ENCODE data around the gene KRTAP10-9. TPM values are rescaled to one million over a fixed set of nuclear protein-coding genes. Genes with fewer than 3 reads are reported as not detected.
"Not testable (repeated sequence)": the region's sequence is repeated elsewhere in the genome, so short reads cannot be mapped to it uniquely, and the experiment has no call there.

Gene KRTAP10-9
- total and polyA plus RNA-seq, 5 donors from 2014 or later: not detected

GRCh38 chr21:44654576-44655175 is 27.8 kb downstream of the KRTAP10-9 start, which contains the start of gene KRTAP12-4:
TSS of gene KRTAP12-4 (minus strand) at chr21:44654659. CDS start at chr21:44654614, 45 bp downstream.
- Mint-ChIP-seq H3K27me3 (peaks cover 12% of the 10 kb centered on the region), H3K4me3 (peak within 1 kb of the TSS in 2 of 4 donors; percentile 15 to 38), H3K9me3 (peaks cover 0 to 26% (median 5%) of the 10 kb centered on the region in 7 donors), H3K36me3 (peaks cover 8% of the 10 kb centered on the region), H3K4me1 (peaks cover 11 to 47% (median 23%) of the 10 kb centered on the region in 4 donors), H3K27ac (peak within 1 kb of the TSS; percentile 71 to 80 (median 72))
- H3K36me3 ChIP-seq (ENCODE audit: control insufficient read depth, insufficient read depth, low read length): no peaks in the 10 kb centered on the region
- DNase-seq (peak in 1 of 3 donors; percentile 17), ATAC-seq (ENCODE audit: low read depth in 2 of 2) (no peak)
- H3K9me3 ChIP-seq (ENCODE audit: control insufficient read depth in 2 of 2, low read length in 2 of 2): peaks cover 5 to 19% of the 10 kb centered on the region in 2 experiments
- H3K4me1 ChIP-seq (ENCODE audit: control insufficient read depth, insufficient read depth, low read length, poor library complexity, severe bottlenecking): peaks cover 24% of the 10 kb centered on the region
- no peak within 1 kb of the TSS for H3K27ac ChIP-seq (ENCODE audit: insufficient read depth, low read length, poor library complexity, severe bottlenecking)
- H3K4me3 ChIP-seq (ENCODE audit: low read depth, low read length): no peak within 1 kb of the TSS
- no peaks in the 10 kb centered on the region for H3K27me3 ChIP-seq (ENCODE audit: control insufficient read depth, insufficient read depth, low read length)

GRCh38 chr21:44656868-44657267 is 30.0 kb downstream of the KRTAP10-9 start:
- peaks cover 28% of the 10 kb centered on the region for H3K27me3 Mint-ChIP-seq
- H3K9me3 Mint-ChIP-seq: peaks cover 0 to 31% (median 5%) of the 10 kb centered on the region in 7 donors
- peaks cover 8% of the 10 kb centered on the region for H3K36me3 Mint-ChIP-seq
- ATAC-seq (ENCODE audit: low read depth in 2 of 2) (no peak), DNase-seq (no peak)
- Histone ChIP-seq H3K27me3 (ENCODE audit: control insufficient read depth, insufficient read depth, low read length) (peaks cover 3% of the 10 kb centered on the region), H3K4me3 (ENCODE audit: low read depth, low read length) (peak overlapping the region; percentile 66), H3K9me3 (ENCODE audit: control insufficient read depth in 2 of 2, low read length in 2 of 2) (peaks cover 5 to 19% of the 10 kb centered on the region in 2 experiments), H3K27ac (ENCODE audit: insufficient read depth, low read length, poor library complexity, severe bottlenecking) (no peak overlapping the region), H3K36me3 (ENCODE audit: control insufficient read depth, insufficient read depth, low read length) (no peaks in the 10 kb centered on the region), H3K4me1 (ENCODE audit: control insufficient read depth, insufficient read depth, low read length, poor library complexity, severe bottlenecking) (peaks cover 24% of the 10 kb centered on the region)
- peak overlapping the region; percentile 64 to 86 (median 79) for H3K4me3 Mint-ChIP-seq
- H3K27ac Mint-ChIP-seq: peak overlapping the region; percentile 80 to 95 (median 87)
- peaks cover 11 to 47% (median 25%) of the 10 kb centered on the region in 4 donors for H3K4me1 Mint-ChIP-seq

- Mint-ChIP-seq H3K27me3 (peaks cover 32% of the 10 kb centered on the region), H3K4me3 (peak within 1 kb of the TSS; percentile 64 to 86 (median 79)), H3K4me1 (peaks cover 11 to 47% (median 25%) of the 10 kb centered on the region in 4 donors), H3K36me3 (peaks cover 8% of the 10 kb centered on the region), H3K9me3 (peaks cover 0 to 34% (median 5%) of the 10 kb centered on the region in 7 donors), H3K27ac (peak within 1 kb of the TSS; percentile 80 to 95 (median 87))
- peak within 1 kb of the TSS; percentile 41 for H3K27ac ChIP-seq (ENCODE audit: insufficient read depth, low read length, poor library complexity, severe bottlenecking)
- peaks cover 3% of the 10 kb centered on the region for H3K27me3 ChIP-seq (ENCODE audit: control insufficient read depth, insufficient read depth, low read length)
- peak within 1 kb of the TSS; percentile 66 for H3K4me3 ChIP-seq (ENCODE audit: low read depth, low read length)
- H3K9me3 ChIP-seq (ENCODE audit: control insufficient read depth in 2 of 2, low read length in 2 of 2): peaks cover 5 to 19% of the 10 kb centered on the region in 2 experiments
- no peaks in the 10 kb centered on the region for H3K36me3 ChIP-seq (ENCODE audit: control insufficient read depth, insufficient read depth, low read length)
- peak in 2 of 3 donors; percentile 72 to 79 for DNase-seq
- peak; percentile 55 to 66 for ATAC-seq (ENCODE audit: low read depth in 2 of 2)
- H3K4me1 ChIP-seq (ENCODE audit: control insufficient read depth, insufficient read depth, low read length, poor library complexity, severe bottlenecking): peaks cover 24% of the 10 kb centered on the region
Observed at GRCh38 chr21:44657635-44658540, 31.0 kb downstream of the KRTAP10-9 start, which contains the start of gene KRTAP12-3. TSS of gene KRTAP12-3 (plus strand) at chr21:44657932. CDS start at chr21:44657980, 48 bp downstream.

- peaks cover 24% of the 10 kb centered on the region for H3K4me1 ChIP-seq (ENCODE audit: control insufficient read depth, insufficient read depth, low read length, poor library complexity, severe bottlenecking)
- DNase-seq: no peak
- H3K36me3 Mint-ChIP-seq: peaks cover 8% of the 10 kb centered on the region
- peak overlapping the region; percentile 69 to 95 (median 87) for H3K27ac Mint-ChIP-seq
- peaks cover 5 to 19% of the 10 kb centered on the region in 2 experiments for H3K9me3 ChIP-seq (ENCODE audit: control insufficient read depth in 2 of 2, low read length in 2 of 2)
- peaks cover 0 to 34% (median 7%) of the 10 kb centered on the region in 7 donors for H3K9me3 Mint-ChIP-seq
- H3K36me3 ChIP-seq (ENCODE audit: control insufficient read depth, insufficient read depth, low read length): no peaks in the 10 kb centered on the region
- peaks cover 11 to 46% (median 25%) of the 10 kb centered on the region in 4 donors for H3K4me1 Mint-ChIP-seq
- peak overlapping the region; percentile 26 for H3K4me3 ChIP-seq (ENCODE audit: low read depth, low read length)
- H3K27me3 Mint-ChIP-seq: peaks cover 28% of the 10 kb centered on the region
- peak overlapping the region; percentile 47 to 85 (median 66) for H3K4me3 Mint-ChIP-seq
- no peak for ATAC-seq (ENCODE audit: low read depth in 2 of 2)
- peaks cover 3% of the 10 kb centered on the region for H3K27me3 ChIP-seq (ENCODE audit: control insufficient read depth, insufficient read depth, low read length)
- no peak overlapping the region for H3K27ac ChIP-seq (ENCODE audit: insufficient read depth, low read length, poor library complexity, severe bottlenecking)
Observed at GRCh38 chr21:44658541-44658910, 31.6 kb downstream of the KRTAP10-9 start.

GRCh38 chr21:44658913-44659595 is 32.2 kb downstream of the KRTAP10-9 start:
- peaks cover 32% of the 10 kb centered on the region for H3K27me3 Mint-ChIP-seq
- peaks cover 11 to 41% (median 25%) of the 10 kb centered on the region in 4 donors for H3K4me1 Mint-ChIP-seq
- DNase-seq: peak in 2 of 3 donors; percentile 13 to 56
- peaks cover 0 to 39% (median 7%) of the 10 kb centered on the region in 7 donors for H3K9me3 Mint-ChIP-seq
- H3K27ac Mint-ChIP-seq: peak overlapping the region; percentile 69 to 95 (median 87)
- Histone ChIP-seq H3K4me1 (ENCODE audit: control insufficient read depth, insufficient read depth, low read length, poor library complexity, severe bottlenecking) (peaks cover 24% of the 10 kb centered on the region), H3K27me3 (ENCODE audit: control insufficient read depth, insufficient read depth, low read length) (peaks cover 3% of the 10 kb centered on the region), H3K27ac (ENCODE audit: insufficient read depth, low read length, poor library complexity, severe bottlenecking) (no peak overlapping the region), H3K36me3 (ENCODE audit: control insufficient read depth, insufficient read depth, low read length) (no peaks in the 10 kb centered on the region), H3K4me3 (ENCODE audit: low read depth, low read length) (peak overlapping the region; percentile 26), H3K9me3 (ENCODE audit: control insufficient read depth in 2 of 2, low read length in 2 of 2) (peaks cover 5 to 19% of the 10 kb centered on the region in 2 experiments)
- peak overlapping the region; percentile 22 to 85 (median 52) for H3K4me3 Mint-ChIP-seq
- H3K36me3 Mint-ChIP-seq: peaks cover 8% of the 10 kb centered on the region
- peak in 1 of 2 donors; percentile 32 for ATAC-seq (ENCODE audit: low read depth in 2 of 2)

- ATAC-seq (ENCODE audit: low read depth in 2 of 2); H3K9me3 ChIP-seq (ENCODE audit: control insufficient read depth in 2 of 2, low read length in 2 of 2); DNase-seq; H3K4me3 ChIP-seq (ENCODE audit: low read depth, low read length); H3K27ac ChIP-seq (ENCODE audit: insufficient read depth, low read length, poor library complexity, severe bottlenecking); H3K27me3 ChIP-seq (ENCODE audit: control insufficient read depth, insufficient read depth, low read length); H3K4me3 Mint-ChIP-seq; H3K36me3 Mint-ChIP-seq; H3K36me3 ChIP-seq (ENCODE audit: control insufficient read depth, insufficient read depth, low read length): not testable (repeated sequence)
- peaks cover 38% of the 10 kb centered on the region for H3K27me3 Mint-ChIP-seq
- peaks cover 24% of the 10 kb centered on the region for H3K4me1 ChIP-seq (ENCODE audit: control insufficient read depth, insufficient read depth, low read length, poor library complexity, severe bottlenecking)
- peaks cover 11 to 30% (median 24%) of the 10 kb centered on the region in 4 donors for H3K4me1 Mint-ChIP-seq
- peak overlapping the region in 1 of 3 donors; percentile 67 for H3K27ac Mint-ChIP-seq
- H3K9me3 Mint-ChIP-seq: peaks cover 0 to 29% (median 8%) of the 10 kb centered on the region in 7 donors
Observed at GRCh38 chr21:44661567-44661966, 34.7 kb downstream of the KRTAP10-9 start.

GRCh38 chr21:44664691-44665090 is 37.8 kb downstream of the KRTAP10-9 start:
- peaks cover 11% of the 10 kb centered on the region for H3K27me3 ChIP-seq (ENCODE audit: control insufficient read depth, insufficient read depth, low read length)
- H3K27ac Mint-ChIP-seq: no peak overlapping the region
- H3K36me3 ChIP-seq (ENCODE audit: control insufficient read depth, insufficient read depth, low read length): no peaks in the 10 kb centered on the region
- no peaks in the 10 kb centered on the region for H3K4me1 ChIP-seq (ENCODE audit: control insufficient read depth, insufficient read depth, low read length, poor library complexity, severe bottlenecking)
- DNase-seq (no peak), ATAC-seq (ENCODE audit: low read depth in 2 of 2) (no peak)
- no peak overlapping the region for H3K4me3 Mint-ChIP-seq
- H3K9me3 ChIP-seq (ENCODE audit: control insufficient read depth in 2 of 2, low read length in 2 of 2): no peaks in the 10 kb centered on the region
- H3K27me3 Mint-ChIP-seq: peaks cover 35% of the 10 kb centered on the region
- no peak overlapping the region for H3K4me3 ChIP-seq (ENCODE audit: low read depth, low read length)
- H3K4me1 Mint-ChIP-seq: peaks cover 0 to 3% (median 0%) of the 10 kb centered on the region in 4 donors
- H3K9me3 Mint-ChIP-seq: peaks cover 0 to 19% (median 5%) of the 10 kb centered on the region in 7 donors
- H3K36me3 Mint-ChIP-seq: no peaks in the 10 kb centered on the region
- H3K27ac ChIP-seq (ENCODE audit: insufficient read depth, low read length, poor library complexity, severe bottlenecking): no peak overlapping the region
